HFFc6 (cell line): ENCODE data around the gene ZSCAN22. TPM values are rescaled to one million over a fixed set of nuclear protein-coding genes. Genes with fewer than 3 reads are reported as not detected.
A peak's percentile ranks its signal among the peaks of the same experiment; 100 is the strongest.

ENCODE experiments used
- DNase-seq: peaks from one replicate; pipeline ENCODE4 v3.0.0-alpha.2; 2018
- H3K27ac Mint-ChIP-seq: 2 replicates; pipeline ENCODE4 v1.8.0; 2020; ENCODE audit warnings: mild to moderate bottlenecking, mixed read lengths
- H3K27me3 Mint-ChIP-seq: 2 replicates; pipeline ENCODE4 v1.8.0; 2021; ENCODE audit warnings: mild to moderate bottlenecking, moderate library complexity, mixed read lengths; ENCODE audit not compliant: insufficient read depth
- H3K36me3 Mint-ChIP-seq: 2 replicates; pipeline ENCODE4 v1.8.0; 2021; ENCODE audit warnings: low read depth, mixed read lengths
- H3K4me1 Mint-ChIP-seq: 2 replicates; pipeline ENCODE4 v1.8.0; 2020; ENCODE audit warnings: low read depth, mixed read lengths
- H3K4me3 Mint-ChIP-seq: 2 replicates; pipeline ENCODE4 v1.8.0; 2020; ENCODE audit warnings: mild to moderate bottlenecking, moderate library complexity, mixed read lengths
- H3K9me3 Mint-ChIP-seq: 2 replicates; pipeline ENCODE4 v1.8.0; 2020; ENCODE audit warnings: mild to moderate bottlenecking, mixed read lengths
- total RNA-seq, 6 experiments: library from RNA; stranded (reverse); fragmentation: NEBNext Ultra II Directional; extraction: Animal tissue kit (Norgen Biotek cat#: 25700); gene quantifications; 2 replicates in 1 of 6; 3 replicates in 5 of 6; pipeline ENCODE4 v1.2.3, GENCODE V29; 2021
- TF ChIP-seq, protein P1 (sequence below): fragments of 200-600 bp; sonication (generic); IDR thresholded peaks from 2 replicates; pipeline ENCODE4 v1.5.0; 2021; ENCODE audit warnings: antibody characterized with exemption, mild to moderate bottlenecking

ZSCAN22 gene
- total RNA-seq, 6 experiments from 2014 or later = 2.5 to 3.0 (median 2.8) TPM

DNA sequence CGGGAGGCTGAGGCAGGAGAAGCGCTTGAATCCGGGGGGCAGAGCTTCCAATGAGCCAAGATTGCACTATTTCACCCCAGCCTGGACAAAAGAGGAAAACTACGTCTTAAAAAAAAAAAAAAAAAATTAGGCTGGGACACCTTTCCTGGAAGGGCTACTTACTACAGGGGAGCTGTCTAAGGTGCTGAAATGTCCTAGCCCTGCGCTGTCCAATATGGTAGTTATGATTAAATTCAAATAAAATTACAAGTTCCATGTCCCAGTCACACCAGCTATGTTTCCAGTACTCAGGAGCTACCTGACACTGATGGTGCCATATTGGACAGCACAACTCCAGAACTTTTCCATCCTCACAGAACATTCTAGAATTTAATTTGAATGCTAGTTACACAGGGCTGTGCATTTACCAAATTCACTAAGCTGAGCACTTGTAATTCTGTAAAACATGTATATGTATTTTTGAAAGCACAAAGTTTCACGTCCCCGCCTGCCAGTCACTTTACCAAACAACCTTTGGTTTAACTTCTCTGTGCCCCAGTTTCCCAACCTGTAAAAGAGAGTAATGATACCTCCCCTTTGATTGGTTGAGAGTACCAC is 9.2 kb upstream of the ZSCAN22 start:
- peak; percentile 37 for DNase-seq
- Mint-ChIP-seq H3K9me3 (no peaks in the 10 kb centered on the region), H3K4me1 (no peaks in the 10 kb centered on the region), H3K27ac (no peak overlapping the region), H3K4me3 (no peak overlapping the region), H3K36me3 (peaks cover 35% of the 10 kb centered on the region), H3K27me3 (no peaks in the 10 kb centered on the region; the same call in 1 of the 2 replicates)
- TF ChIP-seq, protein P1, sequence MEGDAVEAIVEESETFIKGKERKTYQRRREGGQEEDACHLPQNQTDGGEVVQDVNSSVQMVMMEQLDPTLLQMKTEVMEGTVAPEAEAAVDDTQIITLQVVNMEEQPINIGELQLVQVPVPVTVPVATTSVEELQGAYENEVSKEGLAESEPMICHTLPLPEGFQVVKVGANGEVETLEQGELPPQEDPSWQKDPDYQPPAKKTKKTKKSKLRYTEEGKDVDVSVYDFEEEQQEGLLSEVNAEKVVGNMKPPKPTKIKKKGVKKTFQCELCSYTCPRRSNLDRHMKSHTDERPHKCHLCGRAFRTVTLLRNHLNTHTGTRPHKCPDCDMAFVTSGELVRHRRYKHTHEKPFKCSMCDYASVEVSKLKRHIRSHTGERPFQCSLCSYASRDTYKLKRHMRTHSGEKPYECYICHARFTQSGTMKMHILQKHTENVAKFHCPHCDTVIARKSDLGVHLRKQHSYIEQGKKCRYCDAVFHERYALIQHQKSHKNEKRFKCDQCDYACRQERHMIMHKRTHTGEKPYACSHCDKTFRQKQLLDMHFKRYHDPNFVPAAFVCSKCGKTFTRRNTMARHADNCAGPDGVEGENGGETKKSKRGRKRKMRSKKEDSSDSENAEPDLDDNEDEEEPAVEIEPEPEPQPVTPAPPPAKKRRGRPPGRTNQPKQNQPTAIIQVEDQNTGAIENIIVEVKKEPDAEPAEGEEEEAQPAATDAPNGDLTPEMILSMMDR = no peak

DNA sequence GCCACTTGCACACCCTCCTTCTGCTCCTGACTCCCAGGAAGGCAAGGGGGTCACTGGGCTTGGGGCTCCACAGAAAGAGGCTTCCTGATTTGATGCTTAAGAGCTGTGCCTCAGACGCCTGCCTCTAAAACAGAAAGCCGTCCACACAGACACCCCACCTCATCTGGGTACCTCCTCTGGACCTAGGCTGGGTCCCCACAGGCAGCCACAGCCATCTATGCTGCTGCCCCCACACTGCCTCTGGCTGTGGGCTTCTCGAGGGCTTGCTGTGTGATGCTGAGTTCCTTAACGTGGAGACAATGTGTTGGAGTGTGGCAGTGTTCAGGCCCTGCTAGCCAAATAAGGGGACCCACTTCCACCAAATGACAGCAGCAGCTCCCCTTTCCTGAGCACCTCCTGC is 8.5 kb upstream of the ZSCAN22 start:
- DNase-seq = no peak
- Mint-ChIP-seq H3K4me1 (no peaks in the 10 kb centered on the region), H3K27me3 (no peaks in the 10 kb centered on the region; the same call in 1 of the 2 replicates), H3K27ac (no peak overlapping the region), H3K36me3 (peaks cover 33% of the 10 kb centered on the region), H3K9me3 (no peaks in the 10 kb centered on the region), H3K4me3 (no peak overlapping the region)
- TF ChIP-seq, protein P1 = no peak

DNA sequence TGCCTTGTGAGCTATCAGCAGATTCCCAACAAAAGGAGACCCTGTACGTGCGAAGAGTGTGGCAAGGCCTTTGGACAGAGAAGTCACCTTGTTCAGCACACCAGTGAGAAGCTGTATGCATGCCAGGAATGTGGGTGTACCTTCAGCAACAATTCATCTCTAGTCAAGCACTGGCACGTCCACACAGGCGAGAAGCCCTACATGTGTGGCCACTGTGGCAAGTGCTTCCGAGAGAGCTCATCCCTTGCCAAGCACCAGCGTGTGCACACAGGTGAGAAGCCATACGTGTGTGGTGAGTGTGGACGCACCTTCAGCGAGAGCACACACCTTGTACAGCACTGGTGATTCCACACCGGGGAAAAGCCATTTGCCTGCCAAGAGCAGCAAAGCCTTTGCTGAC is 7.6 kb upstream of the ZSCAN22 start:
- peaks cover 24% of the 10 kb centered on the region for H3K36me3 Mint-ChIP-seq
- TF ChIP-seq, protein P1 = no peak
- H3K27me3 Mint-ChIP-seq = no peaks in the 10 kb centered on the region; the same call in 1 of the 2 replicates
- DNase-seq = no peak
- H3K9me3 Mint-ChIP-seq = no peaks in the 10 kb centered on the region
- no peak overlapping the region for H3K27ac Mint-ChIP-seq
- H3K4me1 Mint-ChIP-seq = no peaks in the 10 kb centered on the region
- H3K4me3 Mint-ChIP-seq = no peak overlapping the region

DNA sequence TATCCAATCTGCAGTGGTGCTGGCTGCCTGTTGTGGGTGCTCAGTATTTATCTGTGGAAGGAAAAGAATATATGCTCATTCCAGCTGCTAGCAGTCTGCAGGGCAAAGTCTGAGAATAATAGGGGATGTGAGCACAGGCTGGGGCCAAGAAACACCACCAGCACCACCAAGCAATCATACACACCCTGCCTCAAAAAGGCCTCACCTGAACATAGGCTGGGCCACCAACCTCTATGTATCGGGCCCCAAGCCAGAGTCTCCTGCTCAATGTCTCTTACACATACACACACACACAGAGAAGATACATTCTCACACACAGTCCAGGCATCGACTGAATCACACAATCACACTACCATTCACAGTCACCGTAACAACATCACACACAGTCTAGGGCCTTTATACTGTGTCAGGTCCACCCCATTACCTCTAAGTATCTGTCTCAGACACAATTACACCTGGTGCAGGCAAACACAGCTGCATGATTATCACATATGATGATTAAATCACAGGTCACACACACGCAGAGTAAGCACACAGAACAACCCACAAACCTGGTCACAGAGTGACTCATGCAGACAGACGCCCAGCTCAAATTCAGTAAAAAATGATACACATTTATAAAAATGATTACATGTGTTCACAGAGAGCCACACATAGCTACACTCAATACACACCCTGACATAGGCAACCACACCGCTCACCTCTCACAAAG is 1.3 kb upstream of the ZSCAN22 start:
- Mint-ChIP-seq H3K4me1 (peaks cover 12% of the 10 kb centered on the region), H3K4me3 (no peak overlapping the region), H3K27me3 (no peaks in the 10 kb centered on the region; the same call in 1 of the 2 replicates), H3K27ac (no peak overlapping the region), H3K36me3 (peaks cover 12% of the 10 kb centered on the region), H3K9me3 (no peaks in the 10 kb centered on the region)
- DNase-seq = no peak
- TF ChIP-seq, protein P1 = no peak

DNA sequence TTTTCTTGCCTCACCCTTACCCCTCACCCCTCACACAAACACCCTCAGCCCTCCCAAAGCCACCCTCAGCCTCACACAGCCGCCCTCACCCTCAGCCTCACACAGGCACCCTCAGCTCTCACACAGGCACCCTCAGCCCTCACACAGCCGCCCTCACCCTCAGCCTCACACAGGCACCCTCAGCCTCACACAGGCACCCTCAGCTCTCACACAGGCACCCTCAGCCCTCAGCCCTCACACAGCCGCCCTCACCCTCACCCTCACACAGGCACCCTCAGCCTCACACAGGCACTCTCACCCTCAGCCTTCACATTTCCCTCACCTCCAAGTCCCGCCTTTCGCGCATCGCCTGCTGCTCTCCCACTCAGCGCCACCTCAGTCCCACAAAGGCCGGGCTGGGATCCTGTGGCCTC is 287 bp upstream of the ZSCAN22 start:
- Mint-ChIP-seq H3K4me1 (peaks cover 18% of the 10 kb centered on the region), H3K4me3 (no peak overlapping the region), H3K36me3 (peaks cover 12% of the 10 kb centered on the region), H3K27ac (no peak overlapping the region), H3K27me3 (no peaks in the 10 kb centered on the region; the same call in 1 of the 2 replicates), H3K9me3 (no peaks in the 10 kb centered on the region)
- no peak for DNase-seq
- TF ChIP-seq, protein P1 = no peak
